OCI-LY7 (cell line): ENCODE measurements around the gene FKBP4. TPM values are rescaled to one million over a fixed set of nuclear protein-coding genes. Genes with fewer than 3 reads are reported as not detected.
"Not testable (repeated sequence)": the region's sequence is repeated elsewhere in the genome, so short reads cannot be mapped to it uniquely, and the experiment has no call there.

ENCODE experiments used
- BruUV-seq: library from RNA; stranded (reverse); fragments of 400-500 nt; replicated peaks from 2 replicates; lab custom pipeline; 2021; lab: Mats Ljungman, UMichigan
- CTCF ChIA-PET: fragments of 300-600 bp; sonication (Branson Sonifier 250); formaldehyde crosslinking; loops from one replicate; lab custom pipeline; 2022; ENCODE audit warnings: antibody characterized with exemption; ENCODE audit not compliant: unreplicated experiment; lab: Charles Lee
- POLR2A ChIA-PET: fragments of 300-600 bp; sonication (Branson Sonifier 250); formaldehyde crosslinking; loops from one replicate; lab custom pipeline; 2022; ENCODE audit warnings: antibody characterized with exemption; lab: Charles Lee
- DNase-seq: peaks from one replicate; pipeline ENCODE4 v3.0.0-alpha.2; 2015; ENCODE audit warnings: low spot score
- H2AFZ ChIP-seq: fragments of 200-600 bp; sonication (generic), shearing (Covaris generic); 2 replicates; pipeline ENCODE4 v1.6.1; 2014; ENCODE audit warnings: mild to moderate bottlenecking, antibody characterized with exemption, low read length, moderate library complexity
- H3K27ac ChIP-seq: fragments of 200-600 bp; sonication (generic); 2 replicates; pipeline ENCODE4 v1.5.1; 2014; ENCODE audit warnings: mixed run types, low read depth, mild to moderate bottlenecking, moderate library complexity, low read length, inconsistent platforms; ENCODE audit not compliant: poor library complexity, severe bottlenecking
- H3K36me3 ChIP-seq: fragments of 200-600 bp; sonication (generic); 2 replicates; pipeline ENCODE4 v1.6.1; 2014; ENCODE audit warnings: mild to moderate bottlenecking, antibody characterized with exemption, low read length, moderate library complexity, mixed read lengths; ENCODE audit not compliant: insufficient read depth
- H3K4me1 ChIP-seq: fragments of 200-600 bp; sonication (generic); 2 replicates; pipeline ENCODE4 v1.5.1; 2014; ENCODE audit warnings: mild to moderate bottlenecking, low read length; ENCODE audit not compliant: insufficient read depth, poor library complexity, severe bottlenecking
- H3K4me2 ChIP-seq: fragments of 200-600 bp; sonication (generic); 2 replicates; pipeline ENCODE4 v1.6.1; 2014; ENCODE audit warnings: mild to moderate bottlenecking, low read length
- H3K4me3 ChIP-seq: fragments of 200-600 bp; sonication (generic); 2 replicates; pipeline ENCODE4 v1.5.1; 2014; ENCODE audit warnings: mild to moderate bottlenecking, low read depth, low read length; ENCODE audit not compliant: poor library complexity, severe bottlenecking
- H3K79me2 ChIP-seq: fragments of 200-600 bp; sonication (generic); 2 replicates; pipeline ENCODE4 v1.6.1; 2016; ENCODE audit warnings: low read depth, mild to moderate bottlenecking, low read length, moderate library complexity, mixed read lengths; ENCODE audit not compliant: insufficient read depth
- H3K9me2 ChIP-seq: fragments of 200-600 bp; sonication (generic); 2 replicates; pipeline ENCODE4 v1.6.1; 2016; ENCODE audit warnings: mild to moderate bottlenecking, low read length, mixed read lengths; ENCODE audit not compliant: insufficient read depth
- H3K9me3 ChIP-seq: fragments of 200-600 bp; sonication (generic); 2 replicates; pipeline ENCODE4 v1.6.1; 2014; ENCODE audit warnings: mild to moderate bottlenecking, mixed run types, low read length, mixed read lengths
- H4K20me1 ChIP-seq: fragments of 200-600 bp; sonication (generic); 2 replicates; pipeline ENCODE4 v1.6.1; 2014; ENCODE audit warnings: mild to moderate bottlenecking, antibody characterized with exemption, low read length, moderate library complexity, mixed read lengths; ENCODE audit not compliant: insufficient read depth
- CTCF ChIP-seq: fragments of 200-600 bp; sonication (generic); conservative IDR thresholded peaks from 2 replicates; pipeline ENCODE4 v1.5.1; 2014; ENCODE audit warnings: mild to moderate bottlenecking, antibody characterized with exemption, low read length, moderate library complexity, mixed read lengths
- EZH2phosphoT487 ChIP-seq: fragments of 200-600 bp; sonication (generic); IDR thresholded peaks from 2 replicates; pipeline ENCODE4 v1.6.1; 2018; ENCODE audit warnings: low read depth, borderline replicate concordance, mild to moderate bottlenecking, mixed run types, antibody characterized with exemption, low read length, moderate library complexity, mixed read lengths
- intact Hi-C: fragments of 100-400 bp; cut with micrococcal nuclease; formaldehyde crosslinking; loops from one replicate; pipeline ENCODE4 v1.10.0; 2022; ENCODE audit not compliant: unreplicated experiment
- total RNA-seq, 2 experiments: library from RNA; depleted of rRNA in 1 of 2; stranded (reverse); fragments of >200 nt in 1 of 2; shearing (Covaris generic) in 1 of 2; gene quantifications; 2 replicates each; pipeline ENCODE4 v1.2.3, GENCODE V29; 2014 to 2022

Gene FKBP4
- total RNA-seq, 2 experiments from 2014 or later: 86.7 to 131 TPM

DNA sequence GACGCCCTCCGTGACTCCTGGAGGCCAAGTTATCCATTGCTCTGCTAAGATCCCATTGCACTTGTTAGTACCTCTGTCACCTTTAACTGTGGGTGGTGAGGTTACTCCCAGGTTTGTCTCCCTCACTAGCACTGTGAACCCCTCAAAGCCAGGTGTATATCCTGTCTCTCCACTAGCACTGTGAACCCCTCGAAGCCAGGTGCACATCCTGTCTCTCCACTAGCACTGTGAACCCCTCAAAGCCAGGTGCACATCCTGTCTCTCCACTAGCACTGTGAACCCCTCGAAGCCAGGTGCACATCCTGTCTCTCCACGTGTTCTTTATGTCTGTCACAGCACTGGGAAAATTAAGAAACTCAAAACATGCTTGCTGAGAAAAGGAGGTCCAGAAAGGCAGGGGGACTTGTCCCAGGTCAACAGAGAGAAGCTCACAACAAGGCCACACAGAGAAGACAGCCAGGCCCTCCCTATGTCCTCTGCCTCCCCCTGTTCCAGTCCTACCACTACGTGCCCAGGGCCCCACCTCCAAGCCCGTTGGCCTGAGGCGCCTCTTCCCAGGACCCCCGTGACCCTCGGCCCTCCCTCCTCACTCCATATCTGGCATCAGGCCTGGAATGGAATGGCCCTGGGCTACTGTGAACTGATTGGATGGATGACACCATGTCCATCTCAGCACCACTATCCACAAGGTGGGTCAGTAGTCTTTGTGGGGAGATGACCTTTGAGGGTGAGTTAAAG, 26.4 kb upstream of the FKBP4 start:
- H3K9me3 ChIP-seq: no peaks in the 10 kb centered on the region
- no peaks in the 10 kb centered on the region for H3K9me2 ChIP-seq
- no peak overlapping the region for H2AFZ ChIP-seq
- 0 out of 2 replicates have a peak overlapping the region, but pooled peaks have one; percentile 25 for H3K4me2 ChIP-seq
- H3K27ac ChIP-seq: no peak overlapping the region
- POLR2A ChIA-PET: no interaction called here
- intact Hi-C loops: no loop called here
- no peaks in the 10 kb centered on the region for H3K36me3 ChIP-seq
- H3K4me1 ChIP-seq: peaks cover 10% of the 10 kb centered on the region
- TF ChIP-seq CTCF (no peak), EZH2phosphoT487 (no peak)
- H3K4me3 ChIP-seq: no peak overlapping the region
- DNase-seq: no peak
- CTCF ChIA-PET: no interaction called here
- H3K79me2 ChIP-seq: no peaks in the 10 kb centered on the region
- BruUV-seq: no TSS peak
- H4K20me1 ChIP-seq: no peaks in the 10 kb centered on the region

- Histone ChIP-seq H4K20me1 (no peaks in the 10 kb centered on the region), H2AFZ (no peak overlapping the region), H3K9me2 (no peaks in the 10 kb centered on the region), H3K79me2 (no peaks in the 10 kb centered on the region), H3K9me3 (no peaks in the 10 kb centered on the region), H3K27ac (no peak overlapping the region), H3K4me1 (peaks cover 10% of the 10 kb centered on the region), H3K36me3 (no peaks in the 10 kb centered on the region), H3K4me2 (no peak overlapping the region), H3K4me3 (no peak overlapping the region)
- ChIA-PET CTCF (no interaction called here), POLR2A (no interaction called here)
- DNase-seq: no peak
- intact Hi-C loops: no loop called here
- TF ChIP-seq CTCF (no peak), EZH2phosphoT487 (no peak)
- BruUV-seq: no TSS peak
Measured at GRCh38 chr12:2769866-2770533, 24.8 kb upstream of the FKBP4 start.

GRCh38 chr12:2770544-2770943, 24.2 kb upstream of the FKBP4 start:
- intact Hi-C loops: not testable (repeated sequence)

More at GRCh38 chr12:2770544-2770943, 24.2 kb upstream of the FKBP4 start:
- POLR2A ChIA-PET, CTCF ChIA-PET, H3K27ac ChIP-seq, H3K9me3 ChIP-seq, H3K79me2 ChIP-seq, H4K20me1 ChIP-seq, H3K4me2 ChIP-seq, BruUV-seq, DNase-seq, H2AFZ ChIP-seq, H3K4me3 ChIP-seq, H3K9me2 ChIP-seq, H3K36me3 ChIP-seq: not testable (repeated sequence)
- H3K4me1 ChIP-seq: peaks cover 10% of the 10 kb centered on the region
